ENCODE results near the gene TRPM2. TPM values are rescaled to one million over a fixed set of nuclear protein-coding genes. Genes with fewer than 3 reads are reported as not detected.

TRPM2 gene
- total and polyA plus RNA-seq, 10 of the 15 experiments (the other 5 are each of a cell fraction or from before 2014, with no cell fraction given), result 0.03 to 9.1 (median 2.6) TPM

- Histone ChIP-seq H3K4me2 (ENCODE audit: control insufficient read depth, insufficient read depth) (no peak overlapping the region), H3K79me2 (ENCODE audit: control insufficient read depth, insufficient read depth, low read length) (no peaks in the 10 kb centered on the region), H3K4me1 (ENCODE audit: control insufficient read depth, insufficient read depth, low read length) (peaks cover 3% of the 10 kb centered on the region; the same call in 1 of the 2 replicates), H3K27ac (ENCODE audit: control insufficient read depth, insufficient read depth) (no peak overlapping the region), H3K36me3 (ENCODE audit: control insufficient read depth in 2 of 2, insufficient read depth in 2 of 2, low read length in 1 of 2) (no peaks in the 10 kb centered on the region; a peak in 1 of 4 replicates), H2AFZ (ENCODE audit: control insufficient read depth, low read depth, low read length) (no peak overlapping the region), H3K4me3 (no peak overlapping the region), H3K9me3 (replicated peaks; ENCODE audit: control insufficient read depth, insufficient read depth, low read length) (no peaks in the 10 kb centered on the region; the same call in 2 of the 3 replicates), H3K27me3 (replicated peaks in 1 of 2; ENCODE audit: control insufficient read depth in 2 of 2, insufficient read depth in 2 of 2, low read length in 1 of 2) (no peaks in the 10 kb centered on the region), H3K9ac (ENCODE audit: control insufficient read depth, insufficient read depth, low read length) (no peak overlapping the region), H4K20me1 (ENCODE audit: control insufficient read depth, insufficient read depth) (no peaks in the 10 kb centered on the region)
- FAIRE-seq (no peak), DNase-seq (ENCODE audit: low read depth, low spot score) (no peak), ATAC-seq (no peak)
- RAD21 ChIA-PET (ENCODE audit: unreplicated experiment), result no interaction called here
- in situ Hi-C loops (cut with MboI), result loop anchor here (5.0 kb wide), 1 partner anchor 76 kb away; no protein-coding TSS in a partner anchor
- TF ChIP-seq RUNX3 (IDR thresholded peaks at IDR 0.05; ENCODE audit: low read length) (no peak), CBFB (IDR thresholded peaks at IDR 0.05; ENCODE audit: low read depth) (no peak), RBBP5 (conservative IDR thresholded peaks at IDR 0.05) (no peak), CREM (IDR thresholded peaks at IDR 0.05; ENCODE audit: low read depth) (no peak), NR2C1 (IDR thresholded peaks at IDR 0.05) (no peak), MEF2B (IDR thresholded peaks at IDR 0.05; ENCODE audit: partially characterized antibody, poor library complexity, severe bottlenecking) (no peak), RB1 (IDR thresholded peaks at IDR 0.05; ENCODE audit: borderline replicate concordance) (no peak), ZSCAN29 (IDR thresholded peaks at IDR 0.05) (no peak), STAT1 (conservative IDR thresholded peaks at IDR 0.05) (no peak), STAT3 (IDR thresholded peaks at IDR 0.05; ENCODE audit: low read depth, low read length) (no peak), ZNF24 (IDR thresholded peaks at IDR 0.05) (no peak), IRF4 (IDR thresholded peaks at IDR 0.05; ENCODE audit: low read depth, low read length) (no peak), FOS (IDR thresholded peaks at IDR 0.05; ENCODE audit: borderline replicate concordance, extremely low read depth, insufficient read length) (no peak)
- WGBS (ENCODE audit: insufficient coverage, insufficient replicate concordance, low lambda C conversion rate, missing lambda C conversion rate), result 79% methylated on average over 7 of the region's 9 CpGs
- POLR2A ChIA-PET, result no interaction called here
- CTCF ChIA-PET, result no interaction called here
- intact Hi-C loops (cut with micrococcal nuclease; ENCODE audit: unreplicated experiment), result no loop called here
- SMC1A ChIA-PET (ENCODE audit: uncharacterized antibody, unreplicated experiment), result no interaction called here
- no TSS peak for BruUV-seq (replicated peaks)
Measured at GRCh38 chr21:44376606-44377005, 23.2 kb downstream of the TRPM2 start.
